Measurements from ENCODE around the gene TBP. TPM values are rescaled to one million over a fixed set of nuclear protein-coding genes. Genes with fewer than 3 reads are reported as not detected.

The TBP gene
- total RNA-seq, 2 donors from 2014 or later = 21.6 to 28.0 TPM

- no peaks in the 10 kb centered on the region for H3K9me3 Mint-ChIP-seq
- peaks cover 16% of the 10 kb centered on the region for H3K4me1 Mint-ChIP-seq
- Histone ChIP-seq H3K27ac (ENCODE audit: low read depth, low read length) (no peak overlapping the region), H3K36me3 (ENCODE audit: control insufficient read depth, insufficient read depth, low read length) (peaks cover 30% of the 10 kb centered on the region), H3K27me3 (ENCODE audit: control insufficient read depth, insufficient read depth, low read length, poor library complexity, severe bottlenecking) (no peaks in the 10 kb centered on the region), H3K4me3 (ENCODE audit: low read length) (peak overlapping the region; percentile 91), H3K4me1 (ENCODE audit: control insufficient read depth, insufficient read depth, low read length) (no peaks in the 10 kb centered on the region), H3K9me3 (ENCODE audit: control insufficient read depth, low read length) (no peaks in the 10 kb centered on the region), H3K9ac (ENCODE audit: extremely low read depth, low read length, poor library complexity, severe bottlenecking) (peak overlapping the region; percentile 94)
- H3K4me3 Mint-ChIP-seq = no peak overlapping the region
- no peak for DNase-seq
- H3K27ac Mint-ChIP-seq = no peak overlapping the region
- no peaks in the 10 kb centered on the region for H3K27me3 Mint-ChIP-seq (ENCODE audit: insufficient read depth)
- no peak for TF ChIP-seq CTCF (conservative IDR thresholded peaks at IDR 0.05)
- WGBS, 2 experiments (ENCODE audit: insufficient coverage in 1 of 2, insufficient read length in 1 of 2) = 0% methylated on average over 4 to 13 of the region's 13 CpGs
- peaks cover 19% of the 10 kb centered on the region for H3K36me3 Mint-ChIP-seq (ENCODE audit: low read depth)
These were observed 596 bp upstream of the TBP start for GRCh38 chr6:170553534-170554012.

GRCh38 chr6:170554796-170555137, 598 bp downstream of the TBP start:
- Histone ChIP-seq H3K4me1 (ENCODE audit: control insufficient read depth, insufficient read depth, low read length) (no peaks in the 10 kb centered on the region), H3K4me3 (ENCODE audit: low read length) (peak overlapping the region; percentile 91), H3K27ac (ENCODE audit: low read depth, low read length) (peak overlapping the region; percentile 13), H3K27me3 (ENCODE audit: control insufficient read depth, insufficient read depth, low read length, poor library complexity, severe bottlenecking) (no peaks in the 10 kb centered on the region), H3K9ac (ENCODE audit: extremely low read depth, low read length, poor library complexity, severe bottlenecking) (peak overlapping the region; percentile 83), H3K9me3 (ENCODE audit: control insufficient read depth, low read length) (no peaks in the 10 kb centered on the region), H3K36me3 (ENCODE audit: control insufficient read depth, insufficient read depth, low read length) (peaks cover 29% of the 10 kb centered on the region)
- Mint-ChIP-seq H3K4me3 (no peak overlapping the region), H3K27ac (no peak overlapping the region), H3K9me3 (no peaks in the 10 kb centered on the region), H3K36me3 (ENCODE audit: low read depth) (peaks cover 20% of the 10 kb centered on the region), H3K4me1 (peaks cover 16% of the 10 kb centered on the region), H3K27me3 (ENCODE audit: insufficient read depth) (no peaks in the 10 kb centered on the region)
- no peak for TF ChIP-seq CTCF (conservative IDR thresholded peaks at IDR 0.05)
- no peak for DNase-seq
- 5 to 7% methylated on average over 6 to 7 of the region's 7 CpGs for WGBS, 2 experiments (ENCODE audit: insufficient coverage in 1 of 2, insufficient read length in 1 of 2)

GRCh38 chr6:170555305-170555704, 1.1 kb downstream of the TBP start:
- no peak for TF ChIP-seq CTCF (conservative IDR thresholded peaks at IDR 0.05)
- Mint-ChIP-seq H3K27me3 (ENCODE audit: insufficient read depth) (no peaks in the 10 kb centered on the region), H3K36me3 (ENCODE audit: low read depth) (peaks cover 19% of the 10 kb centered on the region), H3K9me3 (no peaks in the 10 kb centered on the region), H3K27ac (no peak overlapping the region), H3K4me3 (no peak overlapping the region), H3K4me1 (peaks cover 11% of the 10 kb centered on the region)
- no peak for DNase-seq
- 37 to 54% methylated on average over 2 to 3 of the region's 3 CpGs for WGBS, 2 experiments (ENCODE audit: insufficient coverage in 1 of 2, insufficient read length in 1 of 2)
- H3K36me3 ChIP-seq (ENCODE audit: control insufficient read depth, insufficient read depth, low read length) = peaks cover 29% of the 10 kb centered on the region
- no peaks in the 10 kb centered on the region for H3K9me3 ChIP-seq (ENCODE audit: control insufficient read depth, low read length)
- peak overlapping the region; percentile 91 for H3K4me3 ChIP-seq (ENCODE audit: low read length)
- H3K4me1 ChIP-seq (ENCODE audit: control insufficient read depth, insufficient read depth, low read length) = no peaks in the 10 kb centered on the region
- H3K27me3 ChIP-seq (ENCODE audit: control insufficient read depth, insufficient read depth, low read length, poor library complexity, severe bottlenecking) = no peaks in the 10 kb centered on the region
- H3K27ac ChIP-seq (ENCODE audit: low read depth, low read length) = no peak overlapping the region
- peak overlapping the region; percentile 83 for H3K9ac ChIP-seq (ENCODE audit: extremely low read depth, low read length, poor library complexity, severe bottlenecking)

Data from endodermal cell (in vitro differentiated cells).